Measurements from ENCODE around the gene USHBP1.

Gene USHBP1, protein sequence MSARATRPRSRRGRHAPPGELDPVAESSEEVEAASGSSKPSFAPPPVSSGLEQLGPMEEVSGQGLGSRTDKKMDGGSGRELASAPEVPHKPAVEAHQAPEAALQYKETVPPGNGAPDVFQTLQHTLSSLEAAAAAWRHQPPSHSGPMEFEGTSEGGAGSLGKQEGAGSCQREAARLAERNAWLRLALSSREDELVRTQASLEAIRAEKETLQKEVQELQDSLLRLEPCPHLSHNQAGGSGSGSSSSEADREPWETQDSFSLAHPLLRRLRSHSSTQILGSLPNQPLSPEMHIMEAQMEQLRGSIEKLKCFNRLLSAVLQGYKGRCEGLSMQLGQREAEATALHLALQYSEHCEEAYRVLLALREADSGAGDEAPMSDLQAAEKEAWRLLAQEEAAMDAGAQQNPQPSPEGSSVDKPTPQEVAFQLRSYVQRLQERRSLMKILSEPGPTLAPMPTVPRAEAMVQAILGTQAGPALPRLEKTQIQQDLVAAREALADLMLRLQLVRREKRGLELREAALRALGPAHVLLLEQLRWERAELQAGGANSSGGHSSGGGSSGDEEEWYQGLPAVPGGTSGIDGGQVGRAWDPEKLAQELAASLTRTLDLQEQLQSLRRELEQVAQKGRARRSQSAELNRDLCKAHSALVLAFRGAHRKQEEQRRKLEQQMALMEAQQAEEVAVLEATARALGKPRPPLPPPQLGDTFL

DNA sequence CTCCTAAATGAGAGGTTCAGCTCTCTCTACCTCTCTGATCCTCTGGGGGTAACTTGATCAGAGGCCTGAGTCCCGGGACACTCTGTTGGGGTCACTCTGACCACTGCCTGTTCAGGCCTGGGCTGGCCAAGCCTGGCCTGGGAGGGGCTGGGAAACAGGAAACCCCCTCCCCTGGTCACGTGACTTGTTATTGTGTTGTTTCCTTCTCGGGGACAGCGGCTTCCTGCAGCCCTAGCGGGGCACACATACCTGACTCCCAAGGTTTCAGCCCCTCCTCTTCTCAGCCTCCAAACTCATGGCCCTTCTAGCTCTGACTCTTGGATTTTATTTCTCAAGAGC is at the start of gene USHBP1:
Gene USHBP1, minus strand, starts transcription at position 105 of the 339 bp plus-strand sequence. CDS start 446 bp downstream, outside the sequence.
- no peak for DNase-seq (ENCODE audit: low spot score)

DNA sequence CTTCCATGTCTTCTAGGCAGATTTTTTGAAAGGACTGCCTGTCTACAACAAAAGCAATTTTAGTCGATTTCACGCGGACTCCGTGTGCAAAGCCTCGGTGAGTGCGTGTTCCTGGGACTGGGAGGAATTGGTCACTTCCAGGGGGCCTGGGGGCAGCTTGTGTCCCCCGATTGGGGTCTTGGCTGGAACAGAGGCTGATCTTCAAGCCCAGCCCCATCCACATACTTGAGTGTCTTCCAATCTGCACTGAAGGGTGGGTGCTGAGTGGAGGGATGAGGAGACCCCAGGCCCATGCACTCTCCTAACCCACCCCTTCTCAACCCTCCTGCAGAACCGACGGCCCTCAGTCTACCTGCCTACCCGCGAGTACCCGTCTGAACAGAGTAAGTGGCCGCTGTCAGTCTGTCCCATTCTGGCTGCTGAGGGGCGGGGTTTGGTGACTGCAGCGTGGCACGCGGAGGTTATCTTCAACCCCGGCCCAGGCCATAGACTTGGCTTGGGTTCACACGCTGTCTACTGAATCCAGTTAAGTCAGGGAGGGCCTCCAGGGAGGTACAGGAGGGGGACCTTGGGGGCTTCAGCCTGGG is 49.6 kb upstream of the USHBP1 start:
- DNase-seq (ENCODE audit: low spot score), result no peak

DNA sequence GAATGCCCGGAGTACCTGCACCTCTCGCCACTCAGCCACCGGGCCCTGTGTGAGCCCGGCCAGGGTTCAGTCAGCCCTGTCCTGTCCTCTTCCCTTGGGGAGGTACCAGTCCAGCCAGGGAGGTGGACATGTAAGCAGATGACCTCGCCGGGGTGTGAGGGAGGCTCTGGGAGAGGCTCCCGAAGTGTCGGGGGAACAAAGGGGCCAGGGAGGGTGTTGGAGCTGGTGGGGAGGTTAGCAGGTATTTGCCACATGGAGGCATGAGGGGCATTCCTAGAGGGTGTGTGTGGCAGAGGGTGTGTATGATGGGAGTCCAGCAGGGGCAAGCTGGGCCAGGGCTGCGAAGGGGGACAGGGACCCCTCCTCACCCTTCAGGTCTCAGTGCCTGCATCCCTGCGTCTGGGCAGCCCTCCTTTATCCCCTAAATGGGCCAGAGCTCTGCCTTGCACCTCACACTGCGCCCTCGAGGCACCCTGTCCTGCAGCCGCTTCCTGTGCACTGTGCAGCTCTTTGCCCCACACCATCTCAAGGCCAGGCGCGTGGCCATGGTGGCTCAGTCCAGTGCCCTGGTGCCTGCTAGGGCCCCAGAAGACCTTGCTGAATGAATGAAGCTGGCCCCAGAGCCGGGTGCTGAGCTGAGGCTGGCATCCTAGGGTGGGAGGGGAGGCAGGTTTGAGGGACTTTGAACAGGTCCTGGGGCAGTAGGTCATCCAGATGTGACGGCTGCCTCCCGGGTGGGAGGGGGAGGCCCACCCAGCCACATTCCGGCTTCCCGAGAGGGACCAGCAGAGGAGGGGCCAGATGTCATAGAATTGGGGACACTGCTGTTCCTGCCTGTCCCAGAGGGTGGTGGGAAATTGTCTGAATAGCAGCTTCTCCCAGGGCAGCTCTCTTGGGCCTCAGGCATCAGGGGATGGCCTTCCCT is 47.9 kb upstream of the USHBP1 start:
- no peak for DNase-seq (ENCODE audit: low spot score)

DNA sequence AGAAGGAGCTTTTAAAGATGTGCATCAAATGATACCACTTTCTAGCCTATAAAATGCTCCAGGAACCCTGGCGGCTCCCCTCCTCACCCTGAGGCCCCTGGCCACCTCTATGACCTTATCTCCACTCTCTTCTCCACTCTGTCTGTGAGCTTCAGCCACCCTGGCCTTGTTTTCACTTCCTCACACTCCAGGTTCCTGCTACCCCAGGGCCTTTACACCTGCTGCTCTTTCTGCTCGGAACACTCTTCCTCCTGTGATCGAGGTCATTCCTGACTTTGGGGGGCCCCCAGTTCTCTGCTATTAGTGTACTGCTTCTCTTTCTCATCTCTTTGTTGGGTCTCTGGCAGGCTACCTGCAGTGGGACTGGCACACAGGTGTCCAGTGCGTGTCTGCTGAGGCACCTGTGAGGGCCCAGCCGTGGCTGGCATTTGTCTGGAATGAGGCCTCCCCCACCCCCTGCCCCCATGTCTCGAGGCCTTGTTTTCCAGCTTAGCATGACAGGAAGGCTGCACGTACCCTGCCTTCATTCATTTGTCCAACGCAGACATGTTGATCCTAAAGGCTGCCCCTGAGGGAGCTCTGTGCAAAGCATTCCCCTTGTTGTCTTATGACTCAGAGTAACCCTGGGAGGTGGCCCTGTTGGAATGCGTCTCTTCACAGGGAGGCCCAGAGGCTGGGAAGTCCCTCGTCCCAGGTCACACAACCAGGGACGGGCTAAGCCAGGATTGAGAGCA is 47.1 kb upstream of the USHBP1 start:
- no peak for DNase-seq (ENCODE audit: low spot score)

DNA sequence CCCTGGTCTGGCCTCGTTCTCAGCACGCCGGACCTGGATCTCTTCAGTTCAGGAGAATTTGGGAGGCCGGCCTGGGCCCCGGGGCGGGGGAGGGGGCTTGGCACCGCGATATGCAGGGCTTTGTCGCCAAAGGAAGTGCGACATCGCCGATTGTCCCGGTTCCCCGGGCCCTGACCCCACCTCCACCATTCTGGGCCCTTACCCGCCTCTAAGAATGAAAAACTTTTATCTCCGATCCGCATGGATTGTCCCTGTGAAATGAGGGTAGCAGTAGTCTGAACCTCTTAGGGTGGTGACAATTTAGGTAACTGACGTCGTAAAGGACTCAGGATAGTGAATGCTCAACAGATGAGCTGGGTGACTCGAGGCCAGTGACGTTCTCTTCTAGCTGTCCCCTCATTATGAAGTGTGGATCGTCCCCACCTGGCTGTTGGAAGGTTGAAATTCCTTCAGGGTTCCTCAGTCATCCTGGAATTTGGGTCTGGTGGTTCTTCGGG is 45.5 kb upstream of the USHBP1 start:
- no peak for DNase-seq (ENCODE audit: low spot score)

DNA sequence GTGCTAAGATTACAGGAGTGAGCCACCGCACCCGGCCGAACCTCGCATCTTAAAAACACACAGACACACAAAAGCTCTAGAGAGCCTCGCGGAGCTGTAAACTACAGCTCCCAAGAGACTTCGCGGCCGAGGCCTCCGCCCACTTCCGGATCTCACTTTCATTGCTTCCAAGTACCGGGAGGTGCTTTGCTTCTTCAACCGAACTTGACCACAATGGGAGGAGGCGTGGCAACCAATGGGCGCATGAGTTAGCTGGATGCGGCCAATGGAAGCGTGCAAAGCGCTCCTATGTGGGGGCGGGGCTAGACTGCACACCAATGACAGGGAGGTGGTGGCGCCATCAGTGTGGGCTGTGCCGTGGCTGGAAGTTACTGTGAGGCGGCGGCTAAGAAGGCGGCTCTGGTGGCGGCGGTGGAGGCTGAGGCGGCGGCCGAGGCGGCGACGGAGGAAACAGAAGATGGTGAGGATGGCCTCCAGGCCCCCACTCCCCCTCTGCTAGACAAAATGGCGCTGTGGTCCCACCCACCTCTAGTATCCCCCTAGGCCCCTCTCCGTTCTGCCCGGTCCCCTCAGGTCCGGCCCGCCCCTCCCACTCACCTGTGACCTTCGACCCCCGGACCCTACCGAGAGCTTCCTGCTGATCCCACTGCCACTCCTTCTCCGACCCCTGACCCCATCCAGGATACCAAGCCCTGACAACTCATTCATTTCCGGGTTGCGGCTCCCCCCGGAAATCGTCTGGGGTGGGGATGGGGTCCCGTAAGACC is 44.8 kb upstream of the USHBP1 start, which contains the start of gene DDA1:
Gene DDA1, plus strand, starts transcription at position 366 of the 767 bp plus-strand sequence. Its CDS starts 92 bp downstream, at position 458.
- DNase-seq (ENCODE audit: low spot score), result peak; percentile 99

DNA sequence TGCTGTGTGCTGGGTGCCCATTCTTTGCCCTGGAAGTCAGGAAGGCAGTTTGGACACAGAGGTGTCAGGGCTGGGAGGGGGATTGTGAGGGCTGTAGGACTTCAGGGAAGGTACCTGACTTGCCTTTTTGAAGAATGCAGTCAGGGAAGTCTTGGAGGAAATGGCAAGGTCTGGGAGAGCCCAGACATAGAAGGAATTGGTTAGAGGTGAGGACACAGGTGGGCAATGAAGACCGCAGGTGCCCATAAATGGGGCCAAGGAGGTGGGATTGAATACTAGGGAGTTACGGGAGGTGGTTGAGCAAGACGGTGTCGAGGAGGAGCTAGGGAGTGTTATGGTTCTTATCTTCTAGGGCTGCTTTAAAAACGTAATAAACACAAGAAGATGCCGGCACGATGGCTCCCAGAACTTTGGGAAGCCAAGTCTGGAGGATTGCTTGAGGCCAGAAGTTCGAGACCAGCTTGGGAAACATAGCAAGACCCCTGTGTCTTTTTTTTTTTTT is 43.4 kb upstream of the USHBP1 start:
- no peak for DNase-seq (ENCODE audit: low spot score)

DNA sequence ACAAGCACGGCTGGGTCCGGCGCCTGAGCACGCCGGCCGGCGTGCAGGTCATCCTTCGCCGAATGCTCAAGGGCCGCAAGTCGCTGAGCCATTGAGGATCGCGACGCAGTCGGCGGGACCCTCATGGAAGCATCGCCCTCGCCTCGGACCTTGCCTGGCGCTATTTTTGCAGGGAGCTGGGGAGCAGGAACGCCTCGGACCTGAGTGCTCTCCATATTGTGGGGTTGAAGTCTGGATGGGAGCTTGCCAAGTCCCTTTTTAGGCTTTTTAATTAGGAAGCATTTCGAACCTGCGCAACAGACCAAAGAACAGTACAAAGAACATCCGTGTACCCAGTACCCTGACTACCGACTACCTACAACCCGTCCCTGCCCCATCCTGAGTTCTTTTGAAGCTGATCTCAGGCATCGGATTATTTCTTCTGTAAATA is 41.8 kb upstream of the USHBP1 start:
- DNase-seq (ENCODE audit: low spot score), result no peak

DNA sequence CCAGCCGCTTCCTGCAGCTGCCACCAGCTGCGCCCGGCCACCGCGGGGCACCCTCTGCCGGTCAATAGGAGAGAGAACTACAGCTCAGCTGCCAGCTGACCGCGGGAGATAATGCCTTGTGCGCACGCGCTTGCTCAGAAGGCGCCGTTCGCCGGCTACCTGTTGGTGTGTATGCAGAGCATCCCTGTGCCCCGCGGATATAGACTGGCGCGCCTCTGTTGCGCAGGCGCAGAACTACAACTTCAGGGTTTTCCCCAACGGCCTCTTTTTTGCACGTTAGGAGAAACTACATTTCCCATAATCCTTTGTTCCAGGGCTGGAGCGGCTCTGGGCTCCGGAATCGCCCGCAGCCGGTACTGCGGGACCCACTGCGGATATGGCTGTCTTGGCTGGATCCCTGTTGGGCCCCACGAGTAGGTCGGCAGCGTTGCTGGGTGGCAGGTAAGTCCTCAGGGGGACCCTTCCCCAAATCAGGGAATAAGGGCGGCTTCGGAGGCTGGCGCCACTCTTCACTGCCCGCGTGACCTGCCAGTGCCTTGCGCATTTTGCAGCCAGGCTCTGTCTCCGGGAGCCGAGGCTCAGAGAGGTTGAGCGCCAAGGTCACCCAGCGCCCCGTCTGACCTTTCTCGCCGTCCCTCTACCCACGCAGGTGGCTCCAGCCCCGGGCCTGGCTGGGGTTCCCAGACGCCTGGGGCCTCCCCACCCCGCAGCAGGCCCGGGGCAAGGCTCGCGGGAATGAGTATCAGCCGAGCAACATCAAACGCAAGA is 41.2 kb upstream of the USHBP1 start, which contains the start of gene MRPL34:
Gene MRPL34, plus strand, starts transcription at position 356 of the 768 bp plus-strand sequence. Its CDS starts 21 bp downstream, at position 377.
- peak; percentile 94 for DNase-seq (ENCODE audit: low spot score)

DNA sequence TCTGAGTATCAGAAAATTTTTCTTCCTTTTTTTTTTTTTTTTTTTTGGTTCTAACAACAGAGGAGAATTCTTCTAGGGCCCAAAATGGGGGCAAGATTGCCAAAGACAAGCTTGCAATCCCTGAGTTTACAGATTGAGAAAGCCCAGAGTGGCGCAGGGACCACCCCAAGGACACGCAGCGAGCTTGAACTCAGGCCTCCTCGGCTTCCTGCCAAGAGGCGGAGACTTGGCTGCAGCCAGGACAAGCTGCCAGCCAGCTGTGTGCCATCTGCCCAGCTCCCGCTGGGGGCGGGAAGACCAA is 40.6 kb upstream of the USHBP1 start:
- no peak for DNase-seq (ENCODE audit: low spot score)

DNA sequence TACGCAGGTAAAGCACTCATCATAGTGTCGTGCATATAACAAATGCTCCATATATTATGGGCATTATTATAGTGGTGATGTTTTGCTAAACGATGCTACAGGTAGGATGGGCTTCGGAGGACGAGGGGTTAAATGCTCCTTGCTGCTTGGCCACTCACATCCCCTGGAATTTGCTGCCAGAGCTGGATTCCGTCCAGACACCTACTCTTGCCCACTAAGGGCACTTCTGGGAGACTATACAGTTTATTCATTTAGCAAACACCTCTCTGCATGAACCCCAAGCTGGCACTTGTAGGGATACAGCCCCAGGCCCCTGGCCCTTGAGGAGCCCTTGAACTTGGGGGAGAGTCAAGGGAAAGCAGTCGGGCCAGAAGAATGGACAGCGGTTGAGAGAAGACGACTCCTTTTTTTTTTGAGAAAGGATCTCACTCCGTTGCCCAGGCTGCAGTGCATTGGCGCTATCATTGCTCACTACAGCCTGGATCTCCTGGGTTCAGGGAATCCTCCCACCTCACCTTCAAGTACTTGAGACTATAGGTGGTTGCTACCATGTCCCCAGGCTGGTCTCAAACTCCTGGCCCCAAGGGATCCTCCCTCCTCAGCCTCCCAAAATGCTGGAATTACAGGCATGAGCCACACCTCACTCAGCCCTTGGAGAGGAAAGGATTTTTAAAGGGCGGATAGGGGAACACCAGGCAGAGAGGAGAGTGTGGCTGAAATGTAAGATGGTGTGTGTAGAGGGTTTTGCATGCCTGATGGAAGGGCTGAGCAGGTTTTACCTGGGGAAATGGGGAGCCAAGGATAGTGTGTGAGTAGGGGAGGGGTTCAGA is 40.1 kb upstream of the USHBP1 start:
- DNase-seq (ENCODE audit: low spot score), result no peak

DNA sequence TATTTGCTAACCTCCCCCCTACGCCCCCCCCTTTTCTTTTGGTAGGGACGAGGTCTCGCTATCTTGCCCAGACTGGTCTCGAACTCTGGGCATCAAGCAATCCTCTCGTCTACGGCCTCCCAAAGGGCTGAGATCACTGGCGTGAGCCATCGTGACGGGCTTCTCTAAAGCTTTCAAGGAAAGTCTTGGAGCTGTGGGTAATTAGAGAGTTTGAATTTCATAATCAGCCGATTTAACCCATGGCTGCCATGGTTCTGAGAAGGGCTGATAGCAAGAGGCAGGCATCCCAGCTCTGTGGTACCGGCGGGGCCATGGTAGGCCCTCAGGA is 39.4 kb upstream of the USHBP1 start:
- DNase-seq (ENCODE audit: low spot score), result no peak

DNA sequence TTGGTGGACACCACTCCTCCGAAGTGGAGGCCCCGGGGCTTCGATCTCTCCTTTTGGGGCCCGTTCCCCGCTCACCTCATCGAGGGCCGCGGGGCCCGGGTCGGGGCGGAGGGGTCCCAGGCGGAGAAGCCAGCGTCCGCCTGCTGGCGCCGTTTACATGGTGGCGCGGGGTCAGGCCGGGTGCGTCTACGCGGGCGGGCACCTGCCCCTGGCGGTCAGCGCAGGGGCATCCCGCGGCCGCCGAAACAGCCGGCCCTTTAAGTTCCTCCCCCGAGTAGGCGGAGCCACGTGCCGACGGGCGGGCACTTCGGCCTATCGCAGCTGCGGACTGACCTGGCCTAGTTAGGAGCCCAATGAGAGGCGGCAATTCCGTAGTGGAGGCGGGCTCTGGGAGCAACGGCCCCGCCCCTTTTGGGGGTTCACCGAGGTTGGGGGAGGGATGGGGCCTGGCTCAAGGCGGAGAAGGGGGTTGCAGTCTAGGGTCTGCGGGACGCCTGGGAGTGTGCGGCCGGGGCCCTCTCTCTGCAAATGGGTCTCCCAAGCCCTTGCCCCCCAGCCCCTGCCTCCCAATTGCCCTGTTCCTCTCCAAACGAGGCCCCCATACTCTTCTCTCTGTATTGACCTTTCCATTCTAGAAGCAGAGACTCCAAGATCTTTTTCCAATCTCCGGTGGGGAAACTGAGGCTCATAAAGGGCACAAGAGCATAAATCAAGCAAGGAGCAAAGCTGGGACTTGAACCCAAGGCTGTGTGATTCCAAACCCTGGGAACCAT is 38.8 kb upstream of the USHBP1 start, which contains the start of gene ABHD8:
Gene ABHD8, minus strand, starts transcription at position 259 of the 773 bp plus-strand sequence. CDS start 1,809 bp downstream, outside the sequence.
- peak; percentile 98 for DNase-seq (ENCODE audit: low spot score)

DNA sequence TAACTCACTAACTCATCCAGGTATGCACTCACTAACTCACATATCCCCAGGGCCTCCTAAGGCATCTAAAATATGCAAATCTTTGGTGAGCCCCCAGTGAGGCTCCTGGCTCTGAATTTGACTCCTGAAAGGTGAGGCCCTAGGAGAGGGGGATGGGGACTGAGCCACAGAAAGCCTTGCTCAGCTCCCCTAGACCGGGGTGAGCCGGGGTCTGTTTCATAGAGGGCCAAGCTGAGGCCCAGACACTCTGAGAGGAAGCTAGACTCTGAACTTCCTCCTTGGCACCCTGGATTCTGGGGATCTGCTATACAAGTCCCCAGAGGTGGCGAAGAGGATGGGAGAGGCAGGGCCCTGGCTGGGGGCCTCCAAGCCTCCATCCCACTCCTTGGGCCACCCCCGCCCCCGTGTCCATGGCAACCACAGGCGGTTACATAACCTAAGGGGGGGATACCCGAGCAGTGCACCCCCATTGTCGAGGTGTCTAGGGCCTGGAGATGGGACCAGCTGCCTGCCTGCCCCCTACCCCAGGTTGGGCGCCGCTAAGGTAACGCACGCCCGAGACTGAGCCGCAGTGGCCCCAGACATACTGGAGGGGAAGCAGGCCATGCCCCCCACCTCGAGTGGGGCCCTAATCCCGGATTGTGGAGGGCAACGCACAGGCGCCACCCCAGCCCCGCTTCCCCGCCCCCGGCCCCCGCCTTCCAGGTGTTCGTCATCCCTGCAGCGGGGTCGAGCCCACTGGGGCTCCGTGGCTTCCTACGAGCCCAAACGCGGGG is 38.0 kb upstream of the USHBP1 start:
- DNase-seq (ENCODE audit: low spot score), result no peak

DNA sequence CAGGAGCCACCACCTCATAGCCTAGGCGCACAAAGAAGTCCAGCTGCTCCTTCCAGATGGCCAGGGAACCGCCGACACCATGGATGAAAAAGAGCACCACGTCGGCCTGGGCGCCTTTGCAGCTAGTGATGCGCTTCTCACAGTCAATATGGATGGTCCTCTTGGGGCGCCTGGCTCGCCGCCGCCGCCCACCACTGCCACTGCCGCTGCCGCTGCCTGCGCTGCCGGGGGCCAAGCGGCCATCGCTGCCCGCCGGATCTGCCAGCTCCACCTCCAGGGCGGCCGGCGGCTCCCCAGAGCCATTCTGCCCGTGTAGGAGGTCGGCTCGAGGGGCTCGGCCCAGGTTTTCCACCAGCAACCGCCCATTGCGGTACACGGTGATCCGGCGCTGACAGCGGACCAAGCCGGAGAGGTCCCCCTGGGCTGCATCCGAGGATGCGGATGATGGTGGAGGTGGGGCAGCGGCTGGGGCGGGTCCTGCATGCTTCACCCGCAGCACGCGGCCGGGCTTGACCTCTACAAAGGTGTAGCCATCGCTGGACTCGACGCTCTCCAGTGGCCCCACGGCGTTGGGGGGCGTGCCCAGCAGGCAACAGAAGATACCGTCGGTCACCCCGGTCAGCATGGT is 36.6 kb upstream of the USHBP1 start:
- no peak for DNase-seq (ENCODE audit: low spot score)

DNA sequence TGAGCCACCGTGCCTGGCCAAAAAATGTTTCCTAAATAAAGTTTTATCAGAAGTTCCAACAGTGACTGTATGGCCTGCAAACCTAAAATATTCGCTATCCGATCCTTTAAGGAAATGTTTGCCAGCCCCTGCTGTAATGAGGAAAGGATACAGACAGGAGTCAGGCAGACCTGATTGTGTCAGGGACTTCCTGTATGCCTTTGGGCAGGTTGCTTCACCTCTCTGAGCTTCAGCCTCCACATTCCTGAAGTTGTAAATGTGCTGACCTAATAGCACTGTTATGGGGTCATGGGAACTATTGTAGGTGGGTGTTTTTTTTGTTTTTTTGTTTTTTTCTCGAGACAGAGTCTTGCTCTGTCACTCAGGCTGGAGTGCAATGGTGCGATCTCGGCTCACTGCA is 32.4 kb upstream of the USHBP1 start:
- DNase-seq (ENCODE audit: low spot score), result no peak

All from HuH-7.5 (cell line).